GM19023 (cell line): Measurements from ENCODE around the gene MEOX1.

Experiments
- ATAC-seq: cut with Tn5 transposase; IDR thresholded peaks from one replicate; pipeline ENCODE4 v1.9.1; 2021; ENCODE audit warnings: mild to moderate bottlenecking, moderate library complexity; ENCODE audit not compliant: unreplicated experiment

MEOX1 gene

DNA sequence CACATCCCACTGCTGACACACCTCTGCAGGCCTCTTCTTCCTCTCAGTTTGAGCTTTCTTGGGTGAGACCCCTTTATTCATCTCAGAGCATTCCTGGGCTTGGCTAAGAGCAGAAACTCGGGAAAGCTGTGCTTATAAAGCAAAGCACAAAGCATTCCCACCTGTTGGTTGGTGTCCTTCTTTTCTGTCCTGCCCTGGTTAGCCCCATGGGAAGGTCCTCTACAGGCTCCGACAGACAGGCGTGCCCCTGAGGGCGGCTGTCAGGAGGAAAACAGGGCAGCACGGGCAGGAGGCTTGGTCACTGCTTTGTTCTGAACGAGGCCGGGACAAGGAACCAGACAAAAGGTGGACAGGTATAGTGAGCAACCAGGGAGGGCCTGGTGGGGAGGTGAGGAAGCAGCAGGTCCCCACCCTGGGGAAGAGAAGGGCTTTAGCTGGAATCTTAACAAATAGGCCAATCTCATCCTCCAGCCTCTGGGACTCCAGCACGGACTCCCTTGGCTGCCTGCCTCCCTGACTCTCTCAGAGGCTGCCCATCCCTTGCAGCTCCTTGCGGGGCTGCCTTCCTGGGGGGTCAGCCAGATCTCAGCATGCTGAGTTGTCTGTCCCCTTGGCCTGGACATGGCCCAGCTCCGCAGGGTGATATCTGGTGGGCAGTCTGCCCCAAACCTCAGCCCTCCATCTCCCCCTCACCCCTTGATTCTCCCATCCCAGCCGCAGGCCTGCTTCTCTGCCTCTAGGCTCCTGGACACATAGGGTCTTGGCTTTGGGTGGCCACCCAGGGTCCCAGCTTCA, 1.7 kb downstream of the MEOX1 start:
- no peak for ATAC-seq

DNA sequence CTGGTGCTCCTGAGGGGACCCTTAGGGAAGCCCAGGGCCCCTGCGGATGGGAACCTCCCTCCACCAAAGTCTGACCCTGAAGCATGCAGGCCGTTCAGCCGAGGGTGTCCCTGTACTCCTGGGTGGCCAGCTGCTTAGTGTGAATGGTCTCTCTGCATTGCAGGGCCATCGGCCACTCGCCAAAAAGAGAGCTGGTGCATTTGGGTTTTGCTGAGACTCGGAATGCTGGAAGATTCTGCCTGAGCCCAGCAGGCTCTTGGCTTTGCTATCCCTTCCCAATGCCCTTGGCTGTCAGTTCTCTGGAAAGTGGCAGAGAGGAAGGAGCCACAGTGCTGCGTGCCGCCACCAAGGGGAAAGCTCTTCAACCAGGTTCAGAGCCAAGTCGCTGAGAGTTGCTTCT, 2.8 kb downstream of the MEOX1 start:
- no peak for ATAC-seq

DNA sequence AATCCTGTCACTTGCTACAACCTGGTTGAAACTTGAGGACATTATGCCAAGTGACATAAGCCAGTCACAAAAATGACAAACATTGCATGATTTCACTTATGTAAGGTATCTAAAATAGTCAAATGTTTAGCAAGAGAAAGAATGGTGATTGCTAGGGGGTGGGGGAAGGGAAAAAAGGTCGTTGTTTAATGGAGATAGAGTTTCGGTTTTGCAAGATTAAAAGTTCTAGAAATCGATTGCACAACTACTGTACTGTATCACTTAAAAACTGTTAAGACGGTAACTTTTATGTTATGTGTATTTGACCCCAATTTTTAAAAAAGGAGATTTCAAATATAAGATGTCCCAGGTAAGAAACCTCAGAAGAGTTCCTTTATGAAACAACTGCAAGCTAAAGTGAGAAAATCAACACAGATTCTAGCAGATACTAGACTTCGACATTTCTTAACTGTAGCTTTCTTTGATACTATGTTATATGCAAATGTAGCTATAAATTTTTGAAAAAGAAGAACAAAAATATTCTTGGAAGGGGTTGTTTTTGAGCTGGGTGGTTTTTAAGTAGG, 5.9 kb downstream of the MEOX1 start:
- no peak for ATAC-seq

DNA sequence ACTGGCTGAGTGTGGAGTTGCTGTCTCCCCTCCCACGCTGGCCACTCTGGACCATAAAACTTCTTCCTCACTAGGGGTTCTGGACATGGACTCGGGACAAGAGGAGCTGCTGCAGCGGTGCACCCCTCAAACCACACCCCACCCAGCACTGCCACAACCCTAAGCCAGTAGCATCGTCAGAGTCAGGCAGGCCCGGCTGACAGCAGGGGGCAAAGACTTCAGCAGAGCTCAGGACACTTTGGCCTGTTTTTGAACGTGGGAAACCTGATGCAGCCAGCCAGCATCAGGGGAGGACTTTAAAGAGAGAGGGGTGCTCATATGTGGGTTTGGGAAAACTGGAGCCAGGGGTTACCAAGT, 9.6 kb downstream of the MEOX1 start:
- no peak for ATAC-seq

DNA sequence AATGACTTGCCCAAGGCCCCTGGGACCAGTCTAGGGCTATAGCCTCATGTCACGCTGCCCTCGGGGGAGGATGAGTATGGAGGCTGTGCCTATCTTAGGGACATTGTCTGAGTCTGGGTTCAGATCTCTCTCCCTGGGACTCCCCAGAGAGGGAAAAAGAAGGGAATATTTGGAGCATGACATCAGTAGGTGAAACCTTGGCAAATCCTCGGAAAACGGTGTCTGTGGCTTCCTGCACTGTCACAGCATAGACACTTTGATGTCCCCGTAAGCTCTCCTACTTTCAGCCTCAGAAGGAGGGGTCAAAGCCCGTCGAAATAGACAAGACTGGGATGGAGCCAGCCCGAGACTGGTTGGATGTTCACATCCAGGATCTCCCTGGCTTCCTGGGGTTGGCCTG, 11.3 kb downstream of the MEOX1 start:
- no peak for ATAC-seq

DNA sequence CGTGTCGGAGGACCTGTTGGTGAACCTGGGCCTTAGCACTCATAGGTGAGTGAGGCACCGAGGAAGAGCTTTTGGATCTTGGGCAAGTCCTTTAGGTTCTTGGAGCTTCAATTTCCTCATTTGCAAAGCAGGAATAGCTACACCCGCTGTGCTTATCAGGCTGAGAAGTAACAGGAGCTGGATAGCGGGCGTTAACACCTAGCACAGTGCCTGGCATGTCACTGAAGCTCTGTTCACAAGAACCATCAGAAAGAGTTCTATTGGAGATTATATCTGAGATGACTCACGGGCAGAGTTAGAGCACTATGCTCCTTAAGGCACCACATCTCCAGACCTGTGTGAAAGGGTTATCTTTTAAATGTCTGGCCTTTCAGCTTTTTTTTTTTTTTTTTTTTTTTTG, 12.8 kb downstream of the MEOX1 start:
- ATAC-seq: no peak

DNA sequence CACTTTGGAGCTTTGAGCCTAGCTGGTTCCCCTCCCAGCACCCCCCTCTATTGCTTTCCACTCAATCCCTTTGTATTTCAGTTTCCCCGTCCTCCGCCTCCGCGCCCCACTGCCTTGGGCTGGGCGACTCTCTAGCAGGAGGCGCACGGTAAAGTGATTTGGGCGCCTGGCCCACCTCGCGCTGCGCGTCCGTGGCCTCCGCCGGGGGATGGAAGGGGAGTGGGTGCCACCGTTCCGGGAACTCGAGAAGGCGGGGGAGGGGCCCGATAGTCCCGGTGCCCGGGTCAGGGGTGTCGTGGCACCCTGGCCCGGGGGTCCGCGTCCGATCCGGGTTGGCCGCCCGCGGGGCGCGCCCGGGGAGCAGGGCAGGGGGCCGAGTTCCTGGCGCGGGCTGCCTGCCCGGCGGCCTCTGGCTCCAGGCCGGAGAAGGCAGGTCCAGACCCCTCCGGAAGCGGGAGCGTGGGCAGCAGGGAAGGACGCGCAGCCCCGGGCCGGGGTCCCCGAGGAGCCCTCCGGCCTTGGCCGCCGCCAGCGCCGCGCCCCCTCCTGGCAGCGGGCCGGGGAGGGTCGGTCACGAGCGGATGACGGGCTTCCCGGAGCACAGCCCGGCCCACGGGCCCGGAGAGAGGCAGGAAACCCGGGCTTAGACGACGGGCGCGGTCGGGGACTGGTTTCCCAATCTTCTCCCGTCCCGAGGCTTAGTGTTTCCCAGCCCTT, 15.8 kb downstream of the MEOX1 start:
- ATAC-seq: no peak

DNA sequence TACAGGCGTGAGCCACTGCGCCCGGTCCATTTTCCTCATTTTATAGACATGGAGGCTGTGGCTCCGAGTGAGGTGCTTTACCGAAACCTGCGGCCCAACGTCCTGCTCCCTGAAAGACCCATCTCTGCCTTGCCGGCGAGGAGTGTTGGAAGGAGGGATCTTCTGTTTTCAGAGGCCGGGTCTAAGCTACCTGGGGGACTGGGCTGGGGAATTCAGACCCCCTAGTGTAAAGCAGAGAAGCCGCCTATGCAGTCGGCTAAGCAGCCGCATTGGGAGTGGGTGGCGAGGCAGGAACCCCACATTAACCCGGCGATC, 16.3 kb downstream of the MEOX1 start:
- no peak for ATAC-seq

DNA sequence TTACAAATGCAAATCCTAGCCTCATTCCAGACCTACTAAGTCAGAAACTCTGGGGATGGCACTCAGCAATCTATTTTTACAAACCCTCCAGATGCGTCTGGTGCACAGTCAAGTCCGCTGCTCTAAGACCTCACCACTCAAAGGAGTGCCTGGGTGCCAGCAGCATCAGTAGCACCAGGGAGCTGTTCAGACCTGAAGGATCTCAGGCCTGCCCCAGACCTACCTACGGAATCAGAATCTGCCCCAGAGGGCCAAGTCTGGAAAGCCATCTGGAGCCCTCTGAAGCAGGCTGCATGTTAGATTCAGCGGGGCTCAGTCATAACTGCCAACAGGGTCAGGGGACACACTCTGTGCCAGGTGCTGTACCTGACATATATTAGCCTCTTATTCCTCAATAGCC, 17.6 kb downstream of the MEOX1 start:
- ATAC-seq: no peak

DNA sequence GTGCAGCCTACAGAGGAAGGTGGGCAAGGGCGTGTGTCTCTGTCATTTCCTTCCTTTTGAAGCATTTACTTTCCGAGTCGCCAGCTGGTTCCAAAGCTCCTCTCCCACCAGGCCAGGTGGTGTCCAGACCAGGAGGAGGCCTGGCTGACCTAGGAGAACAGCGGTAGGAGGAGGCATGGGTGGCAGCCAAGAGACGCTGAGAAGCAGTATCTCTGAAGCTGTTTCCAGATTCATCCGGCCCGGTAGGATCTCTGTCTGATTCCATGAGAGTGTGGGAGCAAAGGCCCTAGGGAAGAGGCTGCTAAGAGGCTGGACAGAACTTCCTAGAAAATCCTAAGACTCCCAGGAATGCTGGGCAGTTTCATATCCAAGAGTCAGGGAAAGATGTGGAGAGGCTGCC, 20.3 kb downstream of the MEOX1 start:
- no peak for ATAC-seq

DNA sequence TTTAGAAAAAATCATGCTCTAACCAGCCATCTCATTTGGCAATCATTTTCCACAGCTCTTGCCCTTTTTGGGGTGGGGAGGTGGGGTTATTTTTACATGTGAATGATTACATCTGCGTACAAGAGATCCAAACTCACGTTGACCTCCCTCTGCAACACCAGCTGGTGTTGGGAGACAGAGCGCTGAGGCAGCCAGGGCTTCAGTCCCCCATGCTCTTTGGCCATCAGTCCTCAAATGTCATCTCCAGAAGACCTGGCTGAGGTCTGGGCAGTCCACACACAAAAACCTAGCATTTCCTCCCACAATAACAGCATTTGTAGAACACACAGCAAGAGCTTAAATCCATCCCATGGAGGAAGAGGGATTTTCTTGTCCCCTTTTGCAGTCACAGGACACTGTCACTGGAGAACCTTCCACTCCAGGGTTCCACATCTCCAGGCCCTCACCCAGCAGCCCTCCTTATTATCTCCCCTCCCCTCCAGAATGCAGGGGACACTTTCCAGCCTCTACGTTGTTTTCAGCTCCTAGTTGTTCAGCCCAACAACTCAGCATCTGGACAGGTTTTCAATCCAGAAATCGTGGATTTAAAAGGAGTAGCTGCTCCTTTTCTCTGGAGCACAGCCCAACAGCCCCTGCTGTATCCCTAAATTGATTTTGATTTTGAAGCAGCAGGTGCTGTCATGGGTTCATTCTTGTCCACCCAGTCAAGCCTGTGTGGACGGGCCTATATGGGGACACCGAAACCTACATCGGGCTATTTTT, 21.1 kb downstream of the MEOX1 start:
- no peak for ATAC-seq

DNA sequence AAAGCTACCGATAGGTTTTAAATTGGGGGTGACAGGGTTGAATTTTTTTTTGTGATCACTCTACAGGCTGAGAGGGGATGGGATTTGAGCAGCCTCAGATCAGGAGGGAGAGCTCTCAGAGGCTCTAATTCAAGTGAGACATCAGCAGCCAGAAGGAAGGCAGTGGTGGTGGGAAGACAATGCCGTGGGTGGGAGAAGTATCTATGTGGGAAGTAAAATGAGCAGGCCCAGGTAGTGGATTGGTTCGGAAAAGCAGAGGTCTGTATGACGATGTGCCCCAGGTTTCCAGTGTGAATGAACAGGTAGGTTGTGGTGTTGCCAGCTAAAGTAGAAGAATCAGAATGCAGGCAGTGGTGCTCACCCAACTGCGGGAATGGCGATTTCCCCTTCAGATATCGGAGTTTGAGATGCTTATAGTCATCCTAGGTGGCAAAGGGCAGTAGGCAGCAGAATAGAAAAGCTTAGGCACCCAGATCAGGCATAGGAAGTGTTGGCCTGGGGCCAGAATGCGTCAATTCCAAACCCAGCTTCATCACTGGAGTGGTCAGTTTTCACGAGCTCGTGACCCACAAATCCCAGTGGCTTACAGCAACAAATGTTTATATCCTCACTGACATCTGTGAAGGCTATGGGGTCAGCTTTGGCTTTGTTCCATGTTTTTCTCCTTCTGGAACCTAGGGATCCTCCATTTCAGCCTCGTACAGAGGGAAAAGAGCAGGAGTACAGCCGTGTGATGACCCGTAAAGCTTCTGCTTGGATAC, 24.0 kb downstream of the MEOX1 start:
- ATAC-seq: no peak

DNA sequence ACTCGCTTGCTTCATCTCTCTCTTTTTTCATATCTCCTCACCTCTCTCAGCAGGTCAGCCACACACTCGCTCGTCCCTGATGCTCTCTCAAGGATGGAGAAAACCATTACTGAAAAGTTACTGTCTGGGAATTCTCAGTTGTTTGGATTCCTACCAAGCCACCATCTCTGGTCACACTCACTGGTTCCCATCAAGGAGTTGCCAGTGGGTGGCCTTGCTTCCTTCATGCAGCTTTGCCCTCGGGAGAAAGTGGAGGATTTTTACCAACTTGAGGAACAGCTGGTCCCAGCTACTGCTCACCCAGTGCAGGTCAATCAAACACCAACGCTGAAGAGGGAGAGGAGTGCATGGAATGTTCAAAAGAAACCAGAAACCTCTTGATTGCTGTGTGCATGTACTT, 25.3 kb downstream of the MEOX1 start:
- no peak for ATAC-seq

DNA sequence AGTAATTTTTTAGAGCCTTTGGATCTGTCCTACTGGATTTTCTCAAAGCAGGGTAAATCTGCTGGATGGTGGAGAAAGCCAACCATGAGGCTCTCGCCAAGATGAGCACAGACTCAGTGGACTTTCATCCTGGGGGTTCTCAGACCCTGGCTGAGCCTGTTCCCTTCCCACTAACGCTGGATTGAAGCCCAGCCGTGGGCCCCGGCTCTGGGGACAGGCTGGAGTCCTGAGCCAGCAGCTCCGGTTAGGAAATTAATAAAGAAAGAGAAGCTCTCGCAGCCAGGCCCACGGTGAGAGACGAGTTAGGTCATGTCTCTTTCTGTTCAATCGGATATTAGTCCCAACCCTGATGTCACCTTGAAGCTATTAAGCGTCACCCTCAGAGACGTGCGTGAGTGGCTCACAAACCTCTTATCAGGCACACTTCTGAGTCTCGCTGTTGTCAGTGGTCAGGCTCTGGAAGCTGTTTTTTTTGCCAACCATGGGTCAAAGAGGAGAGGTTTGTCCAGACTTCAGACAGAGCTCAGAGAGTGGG, 27.1 kb downstream of the MEOX1 start:
- ATAC-seq: no peak

DNA sequence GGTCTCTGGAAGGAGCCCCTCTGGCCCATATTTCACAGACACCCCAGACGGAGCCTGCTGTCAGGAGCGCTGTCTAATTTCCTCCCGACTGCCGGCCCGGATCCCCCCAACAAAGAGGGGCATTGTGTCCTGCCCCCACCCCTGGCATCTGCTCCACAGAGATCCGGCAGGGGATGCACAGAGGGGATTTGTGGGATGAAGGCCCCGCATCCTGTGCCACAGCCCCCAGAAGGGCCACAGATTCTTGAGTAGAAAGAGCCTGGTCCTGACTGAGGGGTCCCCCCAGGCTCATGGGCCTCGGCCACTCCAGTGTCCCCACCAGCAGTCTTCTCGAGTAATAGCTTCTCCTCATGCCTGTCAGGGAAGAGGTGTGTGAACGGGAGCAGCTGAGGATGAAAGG, 29.5 kb downstream of the MEOX1 start:
- no peak for ATAC-seq

DNA sequence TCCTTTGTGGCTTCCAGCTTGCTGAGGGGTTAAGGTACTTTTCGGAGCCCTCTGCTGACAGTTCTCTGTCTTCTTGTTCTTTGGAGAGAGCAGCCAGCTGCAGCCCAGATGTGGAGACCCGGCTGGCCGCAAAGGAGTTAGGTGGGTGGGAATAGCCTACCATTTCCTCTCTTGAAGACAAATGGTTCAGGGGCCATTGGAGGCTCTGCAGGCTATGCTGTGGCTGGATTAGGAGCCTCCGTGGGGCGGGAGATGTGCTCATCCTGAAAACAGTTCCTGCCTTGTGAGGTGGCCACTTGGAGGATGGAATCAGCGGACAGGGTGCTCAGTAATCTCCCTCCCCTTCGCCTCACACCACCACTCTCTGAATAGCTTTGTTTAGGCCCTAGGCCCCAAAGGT, 30.3 kb downstream of the MEOX1 start:
- no peak for ATAC-seq

DNA sequence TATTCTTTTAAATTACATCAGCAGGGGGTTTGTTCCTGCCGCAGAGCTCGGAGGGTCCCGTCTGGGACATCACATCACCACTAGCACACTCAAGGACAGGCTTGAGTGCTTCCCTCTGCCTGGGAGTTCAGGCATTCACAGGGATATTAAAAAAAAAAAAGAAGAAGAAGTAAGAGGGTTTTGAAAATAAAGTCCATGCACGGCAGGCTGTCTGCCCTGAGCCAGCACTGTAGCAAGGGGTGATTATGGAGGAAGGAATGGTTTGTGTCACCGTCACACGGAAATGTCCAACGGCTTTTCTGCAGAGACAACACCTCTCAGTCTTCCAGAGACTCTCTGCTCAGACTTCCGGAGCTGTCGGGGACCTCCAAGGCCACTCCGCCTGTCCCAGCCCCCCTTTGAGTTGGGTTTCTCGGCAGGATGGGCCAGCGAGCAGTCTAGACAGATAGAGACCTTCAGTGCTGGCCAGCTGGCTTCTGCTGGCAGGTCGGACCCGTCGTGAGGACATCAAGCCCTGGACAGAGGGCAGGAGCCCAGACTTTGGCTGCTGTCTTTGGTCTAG, 33.6 kb downstream of the MEOX1 start:
- no peak for ATAC-seq

DNA sequence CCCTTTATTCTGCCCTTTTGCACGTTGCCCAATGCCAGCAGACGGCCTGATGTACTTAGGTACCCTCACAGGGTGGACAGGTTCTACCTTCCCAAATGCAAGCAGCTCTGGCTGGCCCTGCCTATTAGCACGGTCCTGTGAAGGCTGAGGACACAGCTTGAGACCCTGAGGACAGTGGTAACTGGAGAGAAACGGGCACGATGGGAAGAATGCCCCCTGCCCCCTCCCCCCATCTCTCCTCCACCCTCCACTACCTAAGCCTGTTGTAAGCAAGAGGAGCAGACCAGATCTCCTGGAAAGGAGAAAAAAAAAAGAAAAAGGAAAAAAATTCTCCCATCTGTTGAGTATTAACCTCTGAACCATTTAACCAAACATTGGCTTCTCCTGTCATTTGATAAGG, 34.1 kb downstream of the MEOX1 start:
- ATAC-seq: no peak

DNA sequence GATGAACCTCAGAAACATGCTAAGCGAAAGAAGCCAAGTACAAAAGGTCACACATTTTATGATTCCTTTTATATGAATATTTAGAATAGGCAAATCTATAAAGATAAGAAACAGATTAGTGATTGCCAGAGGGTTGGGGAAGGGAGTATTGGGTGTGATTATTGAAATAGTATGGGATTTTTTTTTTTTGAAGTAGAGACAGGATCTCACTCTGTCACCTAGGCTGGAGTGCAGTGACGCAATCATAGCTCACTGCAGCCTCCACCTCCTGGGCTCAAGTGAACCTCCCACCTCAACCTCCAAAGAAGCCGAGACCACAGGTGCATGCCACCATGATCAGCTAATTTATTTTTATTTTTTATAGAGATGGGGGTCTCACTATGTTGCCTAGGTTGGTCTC, 35.7 kb downstream of the MEOX1 start:
- no peak for ATAC-seq

DNA sequence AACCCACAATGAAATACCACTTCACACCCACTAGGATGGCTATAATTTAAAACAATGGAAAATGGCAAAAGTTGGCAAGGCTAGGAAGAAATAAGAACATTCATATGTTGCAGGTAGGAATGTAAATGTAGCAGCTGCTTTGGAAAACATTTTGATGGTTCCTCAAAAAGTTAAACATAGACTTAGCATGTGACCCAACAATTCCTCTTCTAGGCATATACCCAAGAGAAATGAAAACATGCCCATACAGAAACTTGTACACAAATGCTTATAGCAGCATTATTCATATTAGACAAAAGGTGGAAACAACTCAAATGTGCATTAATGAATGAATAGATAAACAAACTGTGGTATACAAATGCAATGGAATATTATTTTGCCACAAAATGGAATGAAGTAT, 36.1 kb downstream of the MEOX1 start:
- no peak for ATAC-seq

DNA sequence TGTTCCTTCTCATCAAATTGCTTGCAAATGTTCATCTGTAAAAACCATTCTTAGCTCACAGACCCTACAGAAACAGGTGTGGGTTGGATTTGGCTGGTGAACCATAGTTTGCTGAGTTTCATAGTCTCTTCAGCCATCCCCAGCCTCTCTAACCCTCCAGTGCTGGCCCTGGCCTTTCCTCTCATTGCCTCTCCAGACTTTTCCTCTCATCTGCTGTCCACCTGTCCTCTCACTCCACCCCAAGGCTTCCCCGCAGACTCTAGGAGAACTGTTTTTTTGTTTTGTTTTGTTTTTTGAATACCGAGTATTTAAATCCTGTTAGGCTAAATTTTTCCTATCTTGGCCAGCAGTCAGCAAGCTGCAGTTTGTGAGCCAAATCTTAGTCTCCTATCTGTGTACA, 41.1 kb downstream of the MEOX1 start:
- ATAC-seq: no peak
